Measurements from ENCODE around the gene OR52J3. TPM values are rescaled to one million over a fixed set of nuclear protein-coding genes. Genes with fewer than 3 reads are reported as not detected.

The OR52J3 gene
- total RNA-seq (2014; rRNA removed) = not detected in 2 replicates
- Bru-seq, nascent RNA = not detected
- not detected for BruChase-seq, experiment 1, labeled RNA remaining after a 6-hour chase
- BruChase-seq, experiment 2, labeled RNA remaining after a 2-hour chase = not detected
- long read RNA-seq = 0 reads

GRCh38 chr11:5046226-5046625, at the start of gene OR52J3:
OR52J3 (plus strand) TSS chr11:5046526; CDS start chr11:5046526, 0 bp downstream.
- Histone ChIP-seq H3K9me2 (replicated peaks; ENCODE audit: low read length) (no peaks in the 10 kb centered on the region), H3K4me3 (ENCODE audit: low read length) (no peak within 1 kb of the TSS), H3K27me3 (ENCODE audit: low read length) (no peaks in the 10 kb centered on the region), H3K79me2 (ENCODE audit: low read length) (no peaks in the 10 kb centered on the region), H3K4me2 (ENCODE audit: low read length) (no peak within 1 kb of the TSS), H2AFZ (ENCODE audit: low read length) (no peak within 1 kb of the TSS), H3K36me3 (ENCODE audit: low read depth, low read length) (no peaks in the 10 kb centered on the region), H4K20me1 (ENCODE audit: low read length) (no peaks in the 10 kb centered on the region), H3K9ac (ENCODE audit: low read length) (no peak within 1 kb of the TSS), H3F3A (ENCODE audit: low read length, unreplicated experiment) (no peaks in the 10 kb centered on the region), H3K9me3 (ENCODE audit: low read length) (no peaks in the 10 kb centered on the region), H3K27ac (ENCODE audit: low read length) (no peak within 1 kb of the TSS), H3K4me1 (ENCODE audit: insufficient read depth, low read length) (no peaks in the 10 kb centered on the region)
- DNase-seq = no peak
- no TSS peak for BruUV-seq (replicated peaks)
- ChIA-PET POLR2A (ENCODE audit: unreplicated experiment) (no interaction called here), CTCF (no interaction called here)
- ATAC-seq = no peak
- TF ChIP-seq EZH2phosphoT487 (IDR thresholded peaks at IDR 0.05; ENCODE audit: borderline replicate concordance, low read length) (no peak), EZH2 (IDR thresholded peaks at IDR 0.05; ENCODE audit: low read length, unreplicated experiment) (no peak)
- TF ChIP-seq, protein P1, sequence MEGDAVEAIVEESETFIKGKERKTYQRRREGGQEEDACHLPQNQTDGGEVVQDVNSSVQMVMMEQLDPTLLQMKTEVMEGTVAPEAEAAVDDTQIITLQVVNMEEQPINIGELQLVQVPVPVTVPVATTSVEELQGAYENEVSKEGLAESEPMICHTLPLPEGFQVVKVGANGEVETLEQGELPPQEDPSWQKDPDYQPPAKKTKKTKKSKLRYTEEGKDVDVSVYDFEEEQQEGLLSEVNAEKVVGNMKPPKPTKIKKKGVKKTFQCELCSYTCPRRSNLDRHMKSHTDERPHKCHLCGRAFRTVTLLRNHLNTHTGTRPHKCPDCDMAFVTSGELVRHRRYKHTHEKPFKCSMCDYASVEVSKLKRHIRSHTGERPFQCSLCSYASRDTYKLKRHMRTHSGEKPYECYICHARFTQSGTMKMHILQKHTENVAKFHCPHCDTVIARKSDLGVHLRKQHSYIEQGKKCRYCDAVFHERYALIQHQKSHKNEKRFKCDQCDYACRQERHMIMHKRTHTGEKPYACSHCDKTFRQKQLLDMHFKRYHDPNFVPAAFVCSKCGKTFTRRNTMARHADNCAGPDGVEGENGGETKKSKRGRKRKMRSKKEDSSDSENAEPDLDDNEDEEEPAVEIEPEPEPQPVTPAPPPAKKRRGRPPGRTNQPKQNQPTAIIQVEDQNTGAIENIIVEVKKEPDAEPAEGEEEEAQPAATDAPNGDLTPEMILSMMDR (conservative IDR thresholded peaks at IDR 0.05; ENCODE audit: low read depth, low read length) = no peak
- intact Hi-C loops (cut with micrococcal nuclease) = no loop called here

DNA sequence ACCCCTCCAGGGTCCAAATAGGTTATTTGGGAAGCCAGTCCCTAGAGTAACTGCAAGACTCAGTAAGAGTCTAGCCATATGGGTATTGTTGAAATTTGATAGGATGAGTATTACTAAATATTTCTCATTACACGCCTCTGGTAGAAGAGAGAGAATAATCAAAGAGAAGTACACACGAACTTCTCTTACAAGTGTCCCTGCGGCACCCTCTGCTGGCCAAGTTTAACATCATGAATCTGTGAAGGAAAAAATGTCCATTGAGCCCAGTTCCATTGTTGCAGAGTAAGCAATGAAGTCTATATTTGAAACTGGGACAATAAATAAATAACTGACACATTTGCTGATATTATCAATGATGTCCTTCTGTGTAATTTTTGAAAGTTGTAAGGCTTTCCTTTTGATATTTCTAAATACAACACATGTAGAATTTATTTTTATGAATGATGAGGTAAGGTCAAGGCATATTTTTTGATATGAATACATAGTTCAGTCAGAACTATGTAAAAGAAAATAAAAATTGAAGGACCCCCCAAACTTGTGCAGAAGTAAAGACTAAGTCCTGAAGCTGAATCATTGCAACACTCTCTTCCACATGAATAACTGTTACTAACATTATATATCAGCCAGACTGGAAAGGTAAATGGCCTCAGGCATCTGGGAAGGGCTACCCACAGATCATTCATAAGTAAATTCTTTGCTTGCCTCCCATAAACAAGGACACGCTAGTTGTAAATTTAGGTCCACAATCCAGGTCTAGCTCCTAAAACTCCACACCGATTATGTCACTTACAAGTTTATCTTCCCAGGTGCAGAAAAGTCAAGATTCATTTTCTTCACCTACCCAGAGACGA, 41.7 kb upstream of the OR52J3 start:
- no peaks in the 10 kb centered on the region for H3K4me1 ChIP-seq (ENCODE audit: insufficient read depth, low read length)
- no peaks in the 10 kb centered on the region for H3K27me3 ChIP-seq (ENCODE audit: low read length)
- H3K4me3 ChIP-seq (ENCODE audit: low read length) = no peak overlapping the region
- no TSS peak for BruUV-seq (replicated peaks)
- 0 out of 2 replicates have a peak overlapping the region, but pooled peaks have one; percentile 9 for H3K27ac ChIP-seq (ENCODE audit: low read length)
- ChIA-PET CTCF (no interaction called here), POLR2A (ENCODE audit: unreplicated experiment) (no interaction called here)
- DNase-seq = peak; percentile 65
- H3K4me2 ChIP-seq (ENCODE audit: low read length) = no peak overlapping the region
- no peak overlapping the region for H2AFZ ChIP-seq (ENCODE audit: low read length)
- peak; percentile 38; the same call in 1 of the 2 replicates for ATAC-seq
- TF ChIP-seq EZH2 (IDR thresholded peaks at IDR 0.05; ENCODE audit: low read length, unreplicated experiment) = no peak
- TF ChIP-seq, protein P1 (conservative IDR thresholded peaks at IDR 0.05; ENCODE audit: low read depth, low read length) = peak; percentile 74
- no peaks in the 10 kb centered on the region for H3K79me2 ChIP-seq (ENCODE audit: low read length)
- H3K9me2 ChIP-seq (replicated peaks; ENCODE audit: low read length) = no peaks in the 10 kb centered on the region
- intact Hi-C loops (cut with micrococcal nuclease) = loop anchor here (1.0 kb wide), 1 partner anchor 367 kb away; the partner anchor contains the start of gene OR51D1
- H3K9ac ChIP-seq (ENCODE audit: low read length) = no peak overlapping the region
- no peaks in the 10 kb centered on the region for H3K36me3 ChIP-seq (ENCODE audit: low read depth, low read length)
- no peaks in the 10 kb centered on the region for H3K9me3 ChIP-seq (ENCODE audit: low read length)
- no peaks in the 10 kb centered on the region for H4K20me1 ChIP-seq (ENCODE audit: low read length)
- no peaks in the 10 kb centered on the region for H3F3A ChIP-seq (ENCODE audit: low read length, unreplicated experiment)

- intact Hi-C loops (cut with micrococcal nuclease) = no loop called here
- H3K36me3 ChIP-seq (ENCODE audit: low read depth, low read length) = no peaks in the 10 kb centered on the region
- H3K4me2 ChIP-seq (ENCODE audit: low read length) = no peak overlapping the region
- no peaks in the 10 kb centered on the region for H3K4me1 ChIP-seq (ENCODE audit: insufficient read depth, low read length)
- CTCF ChIA-PET = no interaction called here
- DNase-seq = no peak
- no peaks in the 10 kb centered on the region for H3K27me3 ChIP-seq (ENCODE audit: low read length)
- H3K9ac ChIP-seq (ENCODE audit: low read length) = no peak overlapping the region
- H3F3A ChIP-seq (ENCODE audit: low read length, unreplicated experiment) = no peaks in the 10 kb centered on the region
- no peak overlapping the region for H3K4me3 ChIP-seq (ENCODE audit: low read length)
- POLR2A ChIA-PET (ENCODE audit: unreplicated experiment) = no interaction called here
- H2AFZ ChIP-seq (ENCODE audit: low read length) = no peak overlapping the region
- TF ChIP-seq EZH2phosphoT487 (IDR thresholded peaks at IDR 0.05; ENCODE audit: borderline replicate concordance, low read length) = no peak
- no peak for TF ChIP-seq EZH2 (IDR thresholded peaks at IDR 0.05; ENCODE audit: low read length, unreplicated experiment)
- TF ChIP-seq, protein P1 (conservative IDR thresholded peaks at IDR 0.05; ENCODE audit: low read depth, low read length) = no peak
- H3K27ac ChIP-seq (ENCODE audit: low read length) = no peak overlapping the region
- no peaks in the 10 kb centered on the region for H4K20me1 ChIP-seq (ENCODE audit: low read length)
- no peak for ATAC-seq
- no peaks in the 10 kb centered on the region for H3K79me2 ChIP-seq (ENCODE audit: low read length)
- no TSS peak for BruUV-seq (replicated peaks)
- H3K9me3 ChIP-seq (ENCODE audit: low read length) = no peaks in the 10 kb centered on the region
- H3K9me2 ChIP-seq (replicated peaks; ENCODE audit: low read length) = no peaks in the 10 kb centered on the region
Observed at GRCh38 chr11:5007561-5007960, 38.8 kb upstream of the OR52J3 start.
